Loucy (cell line): ENCODE measurements around the gene VCAN.

Experiments used
- EZH2phosphoT487 ChIP-seq: fragments of 200-600 bp; IDR thresholded peaks from 2 replicates; pipeline ENCODE4 v1.6.1; 2018; ENCODE audit warnings: antibody characterized with exemption, mild to moderate bottlenecking, moderate library complexity, borderline replicate concordance
- TF ChIP-seq, protein P1 (sequence below): fragments of 200-600 bp; sonication (generic); conservative IDR thresholded peaks from 2 replicates; pipeline ENCODE4 v1.5.1; 2014; ENCODE audit warnings: mild to moderate bottlenecking, antibody characterized with exemption, low read length

GRCh38 chr5:83559118-83559785, 87.7 kb downstream of the VCAN start:
- TF ChIP-seq, protein P1, sequence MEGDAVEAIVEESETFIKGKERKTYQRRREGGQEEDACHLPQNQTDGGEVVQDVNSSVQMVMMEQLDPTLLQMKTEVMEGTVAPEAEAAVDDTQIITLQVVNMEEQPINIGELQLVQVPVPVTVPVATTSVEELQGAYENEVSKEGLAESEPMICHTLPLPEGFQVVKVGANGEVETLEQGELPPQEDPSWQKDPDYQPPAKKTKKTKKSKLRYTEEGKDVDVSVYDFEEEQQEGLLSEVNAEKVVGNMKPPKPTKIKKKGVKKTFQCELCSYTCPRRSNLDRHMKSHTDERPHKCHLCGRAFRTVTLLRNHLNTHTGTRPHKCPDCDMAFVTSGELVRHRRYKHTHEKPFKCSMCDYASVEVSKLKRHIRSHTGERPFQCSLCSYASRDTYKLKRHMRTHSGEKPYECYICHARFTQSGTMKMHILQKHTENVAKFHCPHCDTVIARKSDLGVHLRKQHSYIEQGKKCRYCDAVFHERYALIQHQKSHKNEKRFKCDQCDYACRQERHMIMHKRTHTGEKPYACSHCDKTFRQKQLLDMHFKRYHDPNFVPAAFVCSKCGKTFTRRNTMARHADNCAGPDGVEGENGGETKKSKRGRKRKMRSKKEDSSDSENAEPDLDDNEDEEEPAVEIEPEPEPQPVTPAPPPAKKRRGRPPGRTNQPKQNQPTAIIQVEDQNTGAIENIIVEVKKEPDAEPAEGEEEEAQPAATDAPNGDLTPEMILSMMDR = no peak
- no peak for TF ChIP-seq EZH2phosphoT487
